Right atrium auricular region (tissue), 2 donors: Measurements from ENCODE around the gene SCN8A. TPM values are rescaled to one million over a fixed set of nuclear protein-coding genes. Genes with fewer than 3 reads are reported as not detected.

ENCODE experiments used
- DNase-seq: peaks from one replicate; pipeline ENCODE4 v3.0.0-alpha.2; 2019; ENCODE audit warnings: low spot score
- H3K27ac ChIP-seq, 2 donors: fragments of 200-600 bp; sonication (generic); 1 replicate in 1 of 2; 2 replicates in 1 of 2; pipeline ENCODE4 v1.5.1; 2016 to 2019
- H3K27me3 ChIP-seq, 2 donors: fragments of 200-600 bp; sonication (generic); one replicate each; pipeline versions ENCODE4 v1.5.1 to v1.6.0; 2017 to 2019
- H3K36me3 ChIP-seq: fragments of 200-600 bp; sonication (generic); one replicate; pipeline ENCODE4 v1.5.1; 2016
- H3K4me1 ChIP-seq, 2 donors: fragments of 200-600 bp; sonication (generic); one replicate each; pipeline versions ENCODE4 v1.5.1 to v1.6.0; 2017 to 2019
- H3K4me3 ChIP-seq, 2 donors: fragments of 200-600 bp; sonication (generic); 1 replicate in 1 of 2; 2 replicates in 1 of 2; pipeline ENCODE4 v1.5.1; 2017 to 2019; ENCODE audit warnings: mild to moderate bottlenecking in 1 of 2, moderate library complexity in 1 of 2
- H3K9me3 ChIP-seq, 2 donors: fragments of 200-600 bp; sonication (generic); one replicate each; pipeline ENCODE4 v1.5.1; 2019
- CTCF ChIP-seq, 2 donors: fragments of 200-600 bp; sonication (generic); IDR thresholded peaks; one replicate each; pipeline ENCODE4 v1.5.1; 2019; ENCODE audit warnings: antibody characterized with exemption in 2 of 2
- total RNA-seq, 2 donors: library from RNA; depleted of rRNA; stranded (reverse); fragments of >200 nt; gene quantifications; one replicate each; pipeline ENCODE4 v1.1.0, GENCODE V29; 2016

The SCN8A gene
- total RNA-seq, 2 donors from 2014 or later, result 0.19 to 0.24 TPM

GRCh38 chr12:51647647-51648046 is 56.6 kb downstream of the SCN8A start:
- Histone ChIP-seq H3K4me1 (no peaks in the 10 kb centered on the region), H3K9me3 (peaks cover 0 to 12% of the 10 kb centered on the region in 2 donors), H3K27ac (no peak overlapping the region), H3K36me3 (no peaks in the 10 kb centered on the region), H3K27me3 (no peaks in the 10 kb centered on the region), H3K4me3 (no peak overlapping the region)
- no peak for DNase-seq
- TF ChIP-seq CTCF (IDR thresholded peaks at IDR 0.05), result no peak

GRCh38 chr12:51653431-51653830 is 62.4 kb downstream of the SCN8A start:
- Histone ChIP-seq H3K4me3 (no peak overlapping the region), H3K27ac (no peak overlapping the region), H3K4me1 (no peaks in the 10 kb centered on the region), H3K36me3 (no peaks in the 10 kb centered on the region), H3K9me3 (peaks cover 0 to 19% of the 10 kb centered on the region in 2 donors), H3K27me3 (no peaks in the 10 kb centered on the region)
- no peak for TF ChIP-seq CTCF (IDR thresholded peaks at IDR 0.05)
- no peak for DNase-seq

- no peak for TF ChIP-seq CTCF (IDR thresholded peaks at IDR 0.05)
- H3K27ac ChIP-seq, result no peak overlapping the region
- H3K9me3 ChIP-seq, result peaks cover 0 to 7% of the 10 kb centered on the region in 2 donors
- no peaks in the 10 kb centered on the region for H3K4me1 ChIP-seq
- no peak overlapping the region for H3K4me3 ChIP-seq
- no peaks in the 10 kb centered on the region for H3K36me3 ChIP-seq
- H3K27me3 ChIP-seq, result no peaks in the 10 kb centered on the region
- DNase-seq, result no peak
Measured at GRCh38 chr12:51661199-51661598, 70.2 kb downstream of the SCN8A start.

GRCh38 chr12:51661836-51662235 is 70.8 kb downstream of the SCN8A start:
- H3K27me3 ChIP-seq, result no peaks in the 10 kb centered on the region
- no peaks in the 10 kb centered on the region for H3K4me1 ChIP-seq
- H3K36me3 ChIP-seq, result no peaks in the 10 kb centered on the region
- TF ChIP-seq CTCF (IDR thresholded peaks at IDR 0.05), result no peak
- peaks cover 0 to 7% of the 10 kb centered on the region in 2 donors for H3K9me3 ChIP-seq
- no peak overlapping the region for H3K27ac ChIP-seq
- DNase-seq, result no peak
- H3K4me3 ChIP-seq, result no peak overlapping the region

GRCh38 chr12:51662728-51663154 is 71.7 kb downstream of the SCN8A start:
- no peaks in the 10 kb centered on the region for H3K27me3 ChIP-seq
- no peaks in the 10 kb centered on the region for H3K36me3 ChIP-seq
- H3K27ac ChIP-seq, result no peak overlapping the region
- H3K4me3 ChIP-seq, result no peak overlapping the region
- DNase-seq, result no peak
- TF ChIP-seq CTCF (IDR thresholded peaks at IDR 0.05), result no peak
- peaks cover 0 to 3% of the 10 kb centered on the region in 2 donors for H3K9me3 ChIP-seq
- H3K4me1 ChIP-seq, result no peaks in the 10 kb centered on the region

- Histone ChIP-seq H3K4me1 (no peaks in the 10 kb centered on the region), H3K27ac (no peak overlapping the region), H3K9me3 (no peaks in the 10 kb centered on the region), H3K4me3 (no peak overlapping the region), H3K27me3 (no peaks in the 10 kb centered on the region), H3K36me3 (no peaks in the 10 kb centered on the region)
- DNase-seq, result no peak
- no peak for TF ChIP-seq CTCF (IDR thresholded peaks at IDR 0.05)
Measured at GRCh38 chr12:51663390-51663789, 72.4 kb downstream of the SCN8A start.
